HG03097 (cell line): ENCODE results near the gene ARID3A.
A peak's percentile ranks its signal among the peaks of the same experiment; 100 is the strongest.

Experiments
- ATAC-seq: cut with Tn5 transposase; IDR thresholded peaks from one replicate; pipeline ENCODE4 v1.9.1; 2021; ENCODE audit not compliant: unreplicated experiment, low FRiP score

ARID3A gene

GRCh38 chr19:907183-907853 lies 18.5 kb upstream of the ARID3A start:
- no peak for ATAC-seq

GRCh38 chr19:911197-912033 lies 14.4 kb upstream of the ARID3A start:
- no peak for ATAC-seq

- ATAC-seq = no peak
These were observed 13.4 kb upstream of the ARID3A start for GRCh38 chr19:912181-913079.

GRCh38 chr19:913080-913748 lies 12.6 kb upstream of the ARID3A start, which contains the start of gene R3HDM4:
TSS of gene R3HDM4 (minus strand) at chr19:913219. CDS start at chr19:913157, 62 bp downstream.
- ATAC-seq = peak; percentile 48

GRCh38 chr19:916645-917322 lies 9.1 kb upstream of the ARID3A start:
- ATAC-seq = no peak

- no peak for ATAC-seq
These were observed 8.3 kb upstream of the ARID3A start, which contains the start of gene KISS1R for GRCh38 chr19:917323-918151. TSS of gene KISS1R (plus strand) at chr19:917333. CDS start at chr19:917503, 170 bp downstream.

GRCh38 chr19:918152-918437 lies 7.7 kb upstream of the ARID3A start:
- ATAC-seq = no peak

GRCh38 chr19:918481-919198 lies 7.2 kb upstream of the ARID3A start:
- no peak for ATAC-seq

- ATAC-seq = no peak
These were observed 6.4 kb upstream of the ARID3A start for GRCh38 chr19:919199-920050.

GRCh38 chr19:920051-920864 lies 5.6 kb upstream of the ARID3A start:
- no peak for ATAC-seq

GRCh38 chr19:924553-925086 lies 1.2 kb upstream of the ARID3A start:
- ATAC-seq = no peak

- peak; percentile 37 for ATAC-seq
These were observed 729 bp upstream of the ARID3A start for GRCh38 chr19:925087-925525.

GRCh38 chr19:926323-926588 lies 421 bp downstream of the ARID3A start:
- ATAC-seq = no peak

GRCh38 chr19:926589-927350 lies 935 bp downstream of the ARID3A start:
- no peak for ATAC-seq

GRCh38 chr19:927351-927779 lies 1.5 kb downstream of the ARID3A start:
- ATAC-seq = no peak
